Esophagus muscularis mucosa (tissue), 4 donors: Measurements from ENCODE around the gene TRIM63. TPM values are rescaled to one million over a fixed set of nuclear protein-coding genes. Genes with fewer than 3 reads are reported as not detected.

Source experiments
- DNase-seq: peaks from one replicate; pipeline ENCODE4 v3.0.0-alpha.2; 2017; ENCODE audit errors: extremely low spot score
- H3K27ac ChIP-seq, 4 donors: fragments of 200-600 bp; sonication (generic); replicated peaks in 1 of 4; 1 replicate in 3 of 4; 2 replicates in 1 of 4; pipeline ENCODE4 v1.5.1; 2016 to 2019; ENCODE audit warnings: mild to moderate bottlenecking in 1 of 4
- H3K27me3 ChIP-seq, 4 donors: fragments of 200-600 bp; sonication (generic); one replicate each; pipeline versions ENCODE4 v1.5.1 to v1.6.0; 2016 to 2019
- H3K36me3 ChIP-seq, 4 donors: fragments of 200-600 bp; sonication (generic); one replicate each; pipeline ENCODE4 v1.5.1; 2016 to 2019
- H3K4me1 ChIP-seq, 4 donors: fragments of 200-600 bp; sonication (generic); one replicate each; pipeline ENCODE4 v1.5.1; 2016 to 2019
- H3K4me3 ChIP-seq, 4 donors: fragments of 200-600 bp; sonication (generic); 1 replicate in 2 of 4; 2 replicates in 2 of 4; pipeline ENCODE4 v1.5.1; 2016 to 2019; ENCODE audit warnings: mild to moderate bottlenecking in 4 of 4, moderate library complexity in 1 of 4
- H3K9me3 ChIP-seq, 4 donors: fragments of 200-600 bp; sonication (generic); 1 replicate in 3 of 4; 2 replicates in 1 of 4; pipeline ENCODE4 v1.5.1; 2016 to 2019
- CTCF ChIP-seq, 3 experiments: fragments of 200-600 bp in 2 of 3; fragments of 450-650 bp in 1 of 3; sonication (generic) in 2 of 3; IDR thresholded peaks; one replicate each; pipeline ENCODE4 v1.5.1; 2017 to 2019; ENCODE audit warnings: antibody characterized with exemption in 3 of 3, mild to moderate bottlenecking in 2 of 3, moderate library complexity in 1 of 3
- EP300 ChIP-seq: sonication (generic); formaldehyde crosslinking; IDR thresholded peaks from one replicate; pipeline ENCODE4 v1.6.1; 2017; ENCODE audit warnings: antibody characterized with exemption
- POLR2A ChIP-seq: fragments of 450-650 bp; IDR thresholded peaks from one replicate; pipeline ENCODE4 v1.6.1; 2017; ENCODE audit warnings: antibody characterized with exemption, moderate library complexity, mild to moderate bottlenecking, low read depth
- POLR2AphosphoS5 ChIP-seq, 2 donors: sonication (generic); formaldehyde crosslinking; IDR thresholded peaks; one replicate each; pipeline ENCODE4 v1.6.1; 2017; ENCODE audit warnings: antibody characterized with exemption in 2 of 2
- WGBS: methylation state at CpG from one replicate; pipeline ENCODE4 v1.1.5; 2018; 5-methylcytosine and 5-hydroxymethylcytosine counted together
- intact Hi-C: fragments of 100-400 bp; cut with DNase I; formaldehyde crosslinking; loops from one replicate; pipeline ENCODE4 v1.15.1; 2023
- total RNA-seq, 4 donors: library from RNA; depleted of rRNA; stranded (reverse); fragments of >200 nt; gene quantifications; one replicate each; pipeline versions ENCODE4 v1.1.0 to v1.2.1, GENCODE V29; 2016

TRIM63 gene
- total RNA-seq, 4 donors from 2014 or later: 0.42 to 4.1 (median 2.1) TPM; not detected in 1

- no peaks in the 10 kb centered on the region for H3K36me3 ChIP-seq
- H3K27ac ChIP-seq: no peak overlapping the region
- TF ChIP-seq CTCF (IDR thresholded peaks at IDR 0.05) (no peak), POLR2A (no peak), EP300 (no peak), POLR2AphosphoS5 (IDR thresholded peaks at IDR 0.05) (no peak)
- H3K4me3 ChIP-seq: no peak overlapping the region
- 88% methylated on average over 4 of the region's 6 CpGs for WGBS
- no peaks in the 10 kb centered on the region for H3K9me3 ChIP-seq
- H3K27me3 ChIP-seq: peaks cover 0 to 48% (median under 1%) of the 10 kb centered on the region in 4 donors
- DNase-seq: no peak
- intact Hi-C loops: loop anchor here (5.0 kb wide), 2 partner anchors 69 to 124 kb away; no protein-coding TSS in a partner anchor
- H3K4me1 ChIP-seq: peaks cover 16 to 26% (median 19%) of the 10 kb centered on the region in 4 donors
These were observed 29.0 kb downstream of the TRIM63 start for GRCh38 chr1:26038477-26038876.

- no peaks in the 10 kb centered on the region for H3K9me3 ChIP-seq
- H3K36me3 ChIP-seq: no peaks in the 10 kb centered on the region
- no peak overlapping the region for H3K4me3 ChIP-seq
- DNase-seq: no peak
- intact Hi-C loops: loop anchor here (2.0 to 5.0 kb wide), 3 partner anchors 69 to 124 kb away; no protein-coding TSS in a partner anchor
- no peak overlapping the region for H3K27ac ChIP-seq
- peaks cover 16 to 26% (median 19%) of the 10 kb centered on the region in 4 donors for H3K4me1 ChIP-seq
- 66% methylated on average over 3 of the region's 6 CpGs for WGBS
- TF ChIP-seq EP300 (no peak), POLR2AphosphoS5 (IDR thresholded peaks at IDR 0.05) (no peak), POLR2A (no peak), CTCF (IDR thresholded peaks at IDR 0.05) (no peak)
- peaks cover 0 to 46% (median 0%) of the 10 kb centered on the region in 4 donors for H3K27me3 ChIP-seq
These were observed 29.5 kb downstream of the TRIM63 start for GRCh38 chr1:26037904-26038303.

DNA sequence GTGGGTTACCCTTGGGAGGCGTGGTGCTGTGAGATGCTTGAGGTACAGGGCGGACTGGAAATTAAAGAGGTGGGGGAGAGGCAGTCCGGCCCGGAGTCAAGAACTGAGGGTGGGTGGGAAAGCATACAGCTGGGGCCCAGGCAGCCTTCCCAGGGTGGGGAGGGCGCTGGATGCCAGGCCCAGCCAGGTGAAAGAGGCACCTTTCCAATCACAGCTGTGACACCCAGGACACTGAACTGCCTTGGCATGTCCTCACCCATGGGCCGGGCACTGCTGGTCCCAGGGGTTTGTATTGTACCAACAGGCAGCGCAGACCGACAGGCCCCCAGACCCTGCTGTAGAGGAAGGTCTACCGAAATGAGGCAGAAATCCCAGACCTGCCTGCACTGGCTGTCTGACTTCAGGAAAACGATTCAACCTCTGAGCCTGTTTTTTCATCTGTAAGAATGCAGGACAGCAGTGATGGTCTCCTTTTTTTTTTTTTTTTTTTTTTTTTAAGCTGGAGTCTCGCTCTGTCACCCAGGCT is 30.6 kb downstream of the TRIM63 start:
- TF ChIP-seq EP300 (no peak), CTCF (IDR thresholded peaks at IDR 0.05) (no peak), POLR2AphosphoS5 (IDR thresholded peaks at IDR 0.05) (no peak), POLR2A (no peak)
- 72% methylated on average over 11 of the region's 11 CpGs for WGBS
- no peak overlapping the region for H3K4me3 ChIP-seq
- H3K9me3 ChIP-seq: no peaks in the 10 kb centered on the region
- DNase-seq: no peak
- intact Hi-C loops: loop anchor here (2.0 to 5.0 kb wide), 3 partner anchors 70 to 125 kb away; no protein-coding TSS in a partner anchor
- H3K27me3 ChIP-seq: peaks cover 0 to 35% (median 0%) of the 10 kb centered on the region in 4 donors
- H3K4me1 ChIP-seq: peaks cover 16 to 26% (median 19%) of the 10 kb centered on the region in 4 donors
- no peak overlapping the region for H3K27ac ChIP-seq
- no peaks in the 10 kb centered on the region for H3K36me3 ChIP-seq

DNA sequence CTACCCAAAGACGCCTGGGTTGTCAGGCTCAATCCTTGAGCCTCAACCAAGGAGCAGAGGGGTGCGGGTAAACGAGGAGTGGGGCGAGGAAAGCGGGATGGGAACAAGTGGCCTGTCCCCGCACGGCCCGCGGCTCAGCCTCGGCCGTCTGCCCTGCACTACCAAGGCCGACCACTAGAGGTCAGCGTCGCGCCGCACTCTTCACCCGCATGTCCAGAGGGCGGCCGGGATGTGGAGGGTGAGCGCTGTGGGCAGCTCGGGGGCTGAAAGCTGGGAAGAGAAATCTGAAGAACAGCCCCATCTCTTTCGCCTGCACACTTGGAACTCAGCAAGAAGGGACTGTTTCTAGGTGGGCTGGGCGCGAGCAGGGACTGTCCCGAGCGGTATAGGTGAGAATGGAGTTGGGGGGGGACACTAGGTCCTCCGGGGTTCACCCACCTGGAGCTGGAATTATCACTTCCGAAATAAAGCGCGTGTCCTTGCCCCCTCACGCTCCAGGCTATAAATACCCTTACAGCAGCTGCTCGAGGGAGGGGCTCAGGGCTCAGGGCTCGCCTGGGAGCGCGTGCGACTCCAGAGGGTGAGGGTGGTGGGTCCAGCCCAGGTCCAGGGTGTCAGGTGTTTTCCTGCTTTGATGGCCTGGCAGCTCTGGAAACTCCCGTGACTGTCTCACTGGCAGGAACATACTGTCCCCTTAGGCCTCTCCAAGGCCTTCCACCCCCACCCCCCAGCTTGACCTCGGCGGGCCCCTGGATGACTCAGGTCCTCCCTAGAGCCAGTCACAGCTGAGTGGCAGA is 31.3 kb downstream of the TRIM63 start:
- peak overlapping the region; percentile 87 to 91 (median 90) for H3K27ac ChIP-seq
- TF ChIP-seq CTCF (IDR thresholded peaks at IDR 0.05) (peak in 2 of 3 experiments; percentile 99), POLR2A (no peak), POLR2AphosphoS5 (IDR thresholded peaks at IDR 0.05) (peak in 1 of 2 donors; percentile 64), EP300 (no peak)
- peaks cover 16 to 26% (median 19%) of the 10 kb centered on the region in 4 donors for H3K4me1 ChIP-seq
- peak; percentile 95 for DNase-seq
- no peaks in the 10 kb centered on the region for H3K36me3 ChIP-seq
- 11% methylated on average over 21 of the region's 39 CpGs for WGBS
- intact Hi-C loops: loop anchor here (2.0 to 5.0 kb wide), 3 partner anchors 71 to 126 kb away; no protein-coding TSS in a partner anchor
- peaks cover 0 to 30% (median 0%) of the 10 kb centered on the region in 4 donors for H3K27me3 ChIP-seq
- peak overlapping the region; percentile 75 to 84 (median 82) for H3K4me3 ChIP-seq
- no peaks in the 10 kb centered on the region for H3K9me3 ChIP-seq
